Thyroid gland (tissue), 4 donors: ENCODE data around the gene C2orf15. TPM values are rescaled to one million over a fixed set of nuclear protein-coding genes. Genes with fewer than 3 reads are reported as not detected.
"Not testable (repeated sequence)": the region's sequence is repeated elsewhere in the genome, so short reads cannot be mapped to it uniquely, and the experiment has no call there.

Experiments
- DNase-seq, 2 donors: peaks; one replicate each; pipeline ENCODE4 v3.0.0-alpha.2; 2019
- H3K27ac ChIP-seq, 3 donors: fragments of 200-600 bp; sonication (generic); 1 replicate in 2 of 3; 2 replicates in 1 of 3; pipeline ENCODE4 v1.5.1; 2016 to 2019; ENCODE audit warnings: mild to moderate bottlenecking in 1 of 3, moderate library complexity in 1 of 3
- H3K27me3 ChIP-seq: fragments of 200-600 bp; sonication (generic); one replicate; pipeline ENCODE4 v1.5.1; 2019
- H3K36me3 ChIP-seq, 2 donors: fragments of 200-600 bp; sonication (generic); one replicate each; pipeline ENCODE4 v1.5.1; 2016 to 2019
- H3K4me1 ChIP-seq, 2 donors: fragments of 200-600 bp; sonication (generic); one replicate each; pipeline ENCODE4 v1.5.1; 2017 to 2019
- H3K4me3 ChIP-seq, 3 donors: fragments of 200-600 bp; sonication (generic); replicated peaks in 1 of 3; 1 replicate in 2 of 3; 2 replicates in 1 of 3; pipeline ENCODE4 v1.5.1; 2016; ENCODE audit warnings: mild to moderate bottlenecking in 1 of 3
- H3K9me3 ChIP-seq: fragments of 200-600 bp; sonication (generic); one replicate; pipeline ENCODE4 v1.5.1; 2017
- CTCF ChIP-seq, 6 experiments: fragments of 200-600 bp in 3 of 6; fragments of 450-650 bp in 3 of 6; sonication (generic) in 3 of 6; IDR thresholded peaks; one replicate each; pipeline ENCODE4 v1.5.1; 2016 to 2019; ENCODE audit warnings: antibody characterized with exemption in 6 of 6, mild to moderate bottlenecking in 2 of 6, inconsistent platforms in 1 of 6, moderate library complexity in 1 of 6
- POLR2A ChIP-seq, 2 donors: fragments of 450-650 bp; IDR thresholded peaks; one replicate each; pipeline ENCODE4 v1.6.1; 2017; ENCODE audit warnings: antibody characterized with exemption in 2 of 2, mild to moderate bottlenecking in 2 of 2, moderate library complexity in 1 of 2
- WGBS, 2 donors: methylation state at CpG; one replicate each; pipeline ENCODE4 v1.1.5; 2017; 5-methylcytosine and 5-hydroxymethylcytosine counted together
- intact Hi-C: fragments of 100-400 bp; cut with DNase I; formaldehyde crosslinking; loops from one replicate; pipeline ENCODE4 v1.15.1; 2023
- total RNA-seq, 4 donors: library from RNA; depleted of rRNA; stranded (reverse); fragments of >200 nt; gene quantifications; one replicate each; pipeline ENCODE4 v1.2.3, GENCODE V29; 2016

C2orf15 gene
- total RNA-seq, 4 donors from 2014 or later: 2.0 to 6.5 (median 4.3) TPM

GRCh38 chr2:99111236-99111635, 30.3 kb upstream of the C2orf15 start:
- Histone ChIP-seq H3K4me3 (no peak overlapping the region), H3K27me3 (no peaks in the 10 kb centered on the region), H3K4me1 (no peaks in the 10 kb centered on the region), H3K27ac (no peak overlapping the region), H3K9me3 (no peaks in the 10 kb centered on the region), H3K36me3 (no peaks in the 10 kb centered on the region)
- TF ChIP-seq CTCF (IDR thresholded peaks at IDR 0.05): no peak
- TF ChIP-seq POLR2A (IDR thresholded peaks at IDR 0.05): no peak
- intact Hi-C loops: no loop called here
- 85 to 95% methylated on average over 2 of the region's 2 CpGs for WGBS, 2 donors
- DNase-seq: no peak

GRCh38 chr2:99111945-99112344, 29.6 kb upstream of the C2orf15 start:
- DNase-seq: no peak
- Histone ChIP-seq H3K4me3 (no peak overlapping the region), H3K9me3 (no peaks in the 10 kb centered on the region), H3K27me3 (no peaks in the 10 kb centered on the region), H3K4me1 (no peaks in the 10 kb centered on the region), H3K36me3 (no peaks in the 10 kb centered on the region), H3K27ac (no peak overlapping the region)
- WGBS, 2 donors: 67% methylated on average over 1 of the region's 1 CpG
- intact Hi-C loops: no loop called here
- TF ChIP-seq POLR2A (IDR thresholded peaks at IDR 0.05): no peak
- TF ChIP-seq CTCF (IDR thresholded peaks at IDR 0.05): no peak

- WGBS, 2 donors: 68 to 77% methylated on average over 4 of the region's 4 CpGs
Observed at GRCh38 chr2:99112617-99113016, 28.9 kb upstream of the C2orf15 start.

GRCh38 chr2:99127981-99128380, 13.5 kb upstream of the C2orf15 start:
- DNase-seq: no peak
- H3K4me1 ChIP-seq: no peaks in the 10 kb centered on the region
- no peaks in the 10 kb centered on the region for H3K9me3 ChIP-seq
- WGBS, 2 donors: 90 to 92% methylated on average over 2 of the region's 2 CpGs
- no peak overlapping the region for H3K4me3 ChIP-seq
- H3K36me3 ChIP-seq: peaks cover 0 to 6% of the 10 kb centered on the region in 2 donors
- intact Hi-C loops: no loop called here
- H3K27ac ChIP-seq: no peak overlapping the region
- no peaks in the 10 kb centered on the region for H3K27me3 ChIP-seq
- no peak for TF ChIP-seq CTCF (IDR thresholded peaks at IDR 0.05)
- no peak for TF ChIP-seq POLR2A (IDR thresholded peaks at IDR 0.05)

More at GRCh38 chr2:99112617-99113016, 28.9 kb upstream of the C2orf15 start:
- DNase-seq: no peak
- no peaks in the 10 kb centered on the region for H3K27me3 ChIP-seq
- no peak for TF ChIP-seq CTCF (IDR thresholded peaks at IDR 0.05)
- no peak for TF ChIP-seq POLR2A (IDR thresholded peaks at IDR 0.05)
- H3K4me1 ChIP-seq: no peaks in the 10 kb centered on the region
- no peak overlapping the region for H3K4me3 ChIP-seq
- no peak overlapping the region for H3K27ac ChIP-seq
- H3K9me3 ChIP-seq: no peaks in the 10 kb centered on the region
- H3K36me3 ChIP-seq: no peaks in the 10 kb centered on the region
- intact Hi-C loops: no loop called here

GRCh38 chr2:99135044-99135556, 6.4 kb upstream of the C2orf15 start:
- DNase-seq, H3K27ac ChIP-seq, H3K9me3 ChIP-seq, H3K27me3 ChIP-seq, H3K4me3 ChIP-seq, H3K36me3 ChIP-seq, intact Hi-C loops, H3K4me1 ChIP-seq: not testable (repeated sequence)
- 86 to 87% methylated on average over 2 of the region's 2 CpGs for WGBS, 2 donors

- Histone ChIP-seq H3K4me3 (no peak overlapping the region), H3K36me3 (no peaks in the 10 kb centered on the region), H3K9me3 (no peaks in the 10 kb centered on the region), H3K4me1 (peaks cover 5 to 10% of the 10 kb centered on the region in 2 donors), H3K27ac (no peak overlapping the region), H3K27me3 (no peaks in the 10 kb centered on the region)
- intact Hi-C loops: no loop called here
- WGBS, 2 donors: 96 to 98% methylated on average over 4 of the region's 4 CpGs
- DNase-seq: no peak
- TF ChIP-seq CTCF (IDR thresholded peaks at IDR 0.05) (no peak), POLR2A (IDR thresholded peaks at IDR 0.05) (no peak)
Observed at GRCh38 chr2:99139003-99139402, 2.5 kb upstream of the C2orf15 start.
